ENCODE results near the gene SERF1A.
"Not testable (repeated sequence)": the region's sequence is repeated elsewhere in the genome, so short reads cannot be mapped to it uniquely, and the experiment has no call there.

The SERF1A gene

GRCh38 chr5:70900533-70901271 is at the start of gene SERF1A:
SERF1A (plus strand) TSS chr5:70900669; CDS start chr5:70900870, 201 bp downstream.
- DNase-seq = not testable (repeated sequence)

- not testable (repeated sequence) for DNase-seq
Measured at GRCh38 chr5:70866778-70867177, 33.7 kb upstream of the SERF1A start.

GRCh38 chr5:70870626-70871025 is 29.8 kb upstream of the SERF1A start:
- DNase-seq = not testable (repeated sequence)

- DNase-seq = not testable (repeated sequence)
Measured at GRCh38 chr5:70896076-70896475, 4.4 kb upstream of the SERF1A start.

GRCh38 chr5:70901272-70901571 is 753 bp downstream of the SERF1A start:
- not testable (repeated sequence) for DNase-seq

GRCh38 chr5:70906624-70907023 is 6.2 kb downstream of the SERF1A start:
- not testable (repeated sequence) for DNase-seq

- not testable (repeated sequence) for DNase-seq
Measured at GRCh38 chr5:70916829-70917228, 16.4 kb downstream of the SERF1A start.

- not testable (repeated sequence) for DNase-seq
Measured at GRCh38 chr5:70925211-70925562, 24.7 kb downstream of the SERF1A start.

GRCh38 chr5:70931709-70932368 is 31.4 kb downstream of the SERF1A start:
- DNase-seq = not testable (repeated sequence)

GRCh38 chr5:70932560-70932959 is 32.1 kb downstream of the SERF1A start:
- DNase-seq = not testable (repeated sequence)

- DNase-seq = not testable (repeated sequence)
Measured at GRCh38 chr5:70953068-70953467, 52.6 kb downstream of the SERF1A start.
